ENCODE measurements around the gene JHY. TPM values are rescaled to one million over a fixed set of nuclear protein-coding genes. Genes with fewer than 3 reads are reported as not detected.
"Not testable (repeated sequence)": the region's sequence is repeated elsewhere in the genome, so short reads cannot be mapped to it uniquely, and the experiment has no call there.

The JHY gene
- total RNA-seq, 1 experiment from 2014 or later, result 2.6 TPM

DNA sequence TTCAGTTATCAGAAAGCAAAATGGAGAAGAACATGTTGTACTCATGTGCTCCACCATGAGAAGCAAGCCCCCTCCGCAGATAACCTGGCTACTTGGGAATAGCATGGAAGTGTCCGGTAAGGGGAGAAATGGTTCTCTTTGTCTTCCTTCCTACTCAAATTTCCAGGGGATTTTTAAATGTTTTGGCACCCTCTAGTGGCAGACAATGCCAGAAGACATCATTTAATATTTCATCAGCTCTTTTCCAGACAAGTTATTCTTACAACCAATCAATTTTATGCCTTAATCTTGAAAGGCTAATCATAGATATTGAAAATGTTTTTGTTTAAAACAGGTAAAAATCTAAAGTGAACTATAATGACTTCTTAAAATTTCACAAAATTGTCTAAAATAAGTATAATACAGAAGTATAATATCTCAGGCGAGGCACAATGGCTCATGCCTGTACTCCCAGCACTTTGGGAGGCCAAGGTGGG lies 28.6 kb upstream of the JHY start:
- peaks cover 16% of the 10 kb centered on the region for H3K4me1 ChIP-seq (replicated peaks)
- H3K36me3 ChIP-seq, result no peaks in the 10 kb centered on the region
- H3K27ac ChIP-seq, result no peak overlapping the region
- no peaks in the 10 kb centered on the region for H3K9me3 ChIP-seq (replicated peaks)
- no peaks in the 10 kb centered on the region for H3K27me3 ChIP-seq (replicated peaks)
- no peak overlapping the region for H3K4me3 ChIP-seq
- peak; percentile 32 to 50 for DNase-seq (ENCODE audit: low read depth in 1 of 2, low spot score in 2 of 2)

DNA sequence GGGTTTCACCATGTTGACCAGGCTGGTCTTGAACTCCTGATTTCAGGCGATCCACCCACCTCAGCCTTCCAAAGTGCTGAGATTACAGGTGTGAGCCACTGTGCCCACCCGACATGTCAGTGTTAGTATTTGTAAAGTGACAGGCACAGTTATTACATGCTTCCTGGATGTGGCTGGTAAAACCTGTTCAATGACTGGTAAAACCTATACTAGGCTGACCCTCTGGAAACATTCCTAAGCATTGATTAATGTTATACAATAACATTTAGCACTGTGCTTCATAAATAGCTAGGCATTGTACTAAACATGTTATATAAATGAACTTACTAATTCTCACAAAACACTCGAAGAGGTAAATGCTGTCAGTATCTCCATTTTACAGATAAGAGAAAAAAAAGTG lies 20.9 kb upstream of the JHY start:
- no peak overlapping the region for H3K27ac ChIP-seq
- no peak overlapping the region for H3K4me3 ChIP-seq
- no peaks in the 10 kb centered on the region; the same call in 1 of the 2 replicates for H3K4me1 ChIP-seq (replicated peaks)

DNA sequence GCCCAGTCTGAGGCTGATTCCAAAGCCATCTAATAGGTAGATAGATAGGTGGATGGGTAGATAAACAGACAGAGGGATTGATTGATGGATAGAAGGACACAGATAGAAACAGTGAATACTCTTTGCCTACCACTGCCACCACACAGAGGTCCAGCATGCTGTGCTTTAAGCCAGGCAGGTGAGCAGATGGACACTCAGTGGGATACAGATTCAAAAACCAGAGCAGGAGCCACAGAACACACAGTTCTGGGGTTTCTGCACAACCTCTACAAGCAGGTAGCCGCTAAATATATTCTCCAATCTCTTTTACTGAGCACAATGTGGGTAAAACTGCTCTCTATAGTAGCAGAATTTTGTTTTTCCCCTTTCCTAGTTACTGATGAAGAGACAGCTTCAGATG lies 20.5 kb upstream of the JHY start:
- Histone ChIP-seq H3K27me3 (replicated peaks) (no peaks in the 10 kb centered on the region), H3K27ac (no peak overlapping the region), H3K4me3 (no peak overlapping the region), H3K36me3 (no peaks in the 10 kb centered on the region), H3K4me1 (replicated peaks) (no peaks in the 10 kb centered on the region; the same call in 1 of the 2 replicates), H3K9me3 (replicated peaks) (no peaks in the 10 kb centered on the region)
- DNase-seq (ENCODE audit: low read depth in 1 of 2, low spot score in 2 of 2), result no peak

More for the DNA sequence above, 20.9 kb upstream of the JHY start:
- no peaks in the 10 kb centered on the region for H3K36me3 ChIP-seq
- no peaks in the 10 kb centered on the region for H3K9me3 ChIP-seq (replicated peaks)
- no peak for DNase-seq (ENCODE audit: low read depth in 1 of 2, low spot score in 2 of 2)
- no peaks in the 10 kb centered on the region for H3K27me3 ChIP-seq (replicated peaks)

DNA sequence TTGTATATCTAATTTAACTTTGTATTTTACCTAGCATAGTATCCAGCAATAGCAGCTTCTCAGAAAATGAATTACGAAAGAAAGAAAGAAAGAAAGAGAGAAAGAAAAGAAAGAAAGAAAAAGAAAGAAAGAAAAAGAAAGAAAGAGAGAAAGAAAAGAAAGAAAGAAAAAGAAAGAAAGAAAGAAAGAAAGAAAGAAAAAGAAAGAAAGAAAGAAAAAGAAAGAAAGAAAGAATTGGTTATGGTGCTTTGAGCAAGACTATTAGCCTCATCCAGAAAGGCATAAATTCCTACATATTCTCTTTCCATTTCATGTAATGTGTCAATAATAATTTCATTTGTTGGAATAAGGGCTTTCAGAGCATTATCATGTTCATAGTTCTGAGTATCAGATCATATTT lies 19.4 kb upstream of the JHY start:
- not testable (repeated sequence) for DNase-seq (ENCODE audit: low read depth in 1 of 2, low spot score in 2 of 2); H3K9me3 ChIP-seq (replicated peaks); H3K4me3 ChIP-seq; H3K4me1 ChIP-seq (replicated peaks); H3K27ac ChIP-seq; H3K27me3 ChIP-seq (replicated peaks); H3K36me3 ChIP-seq

DNA sequence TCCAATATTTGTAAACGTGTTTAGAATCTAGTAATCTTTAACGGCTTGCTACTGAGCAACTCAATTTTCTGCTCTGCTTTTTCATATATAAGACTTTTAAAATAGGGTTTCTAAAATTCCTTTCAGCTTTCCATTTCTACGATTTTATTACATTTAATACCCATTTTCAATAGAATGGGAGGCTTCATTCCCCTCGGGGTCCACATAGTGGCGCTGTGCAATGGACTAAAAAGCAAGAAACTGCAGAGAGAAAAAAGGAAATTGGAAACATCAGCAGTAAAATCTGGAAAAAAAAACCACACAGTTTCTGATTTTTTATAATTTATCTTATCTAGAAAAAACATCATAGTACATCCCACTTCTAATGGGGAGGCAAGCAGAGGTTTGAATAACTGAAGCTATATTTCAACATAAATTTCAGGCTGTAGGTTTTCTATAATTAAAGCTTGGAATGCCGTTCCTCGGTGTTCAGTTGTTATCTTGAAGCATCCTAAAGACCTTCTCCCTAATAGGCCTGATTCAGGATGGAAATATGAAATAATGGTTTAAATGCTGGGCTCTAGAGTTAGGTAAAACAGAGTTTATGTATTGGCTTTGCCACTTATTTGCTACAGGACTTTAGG lies 18.7 kb upstream of the JHY start:
- H3K36me3 ChIP-seq, result no peaks in the 10 kb centered on the region
- no peak overlapping the region for H3K4me3 ChIP-seq
- no peaks in the 10 kb centered on the region for H3K4me1 ChIP-seq (replicated peaks)
- H3K27ac ChIP-seq, result no peak overlapping the region
- peak in 1 of 2 experiments; percentile 9 for DNase-seq (ENCODE audit: low read depth in 1 of 2, low spot score in 2 of 2)
- no peaks in the 10 kb centered on the region for H3K27me3 ChIP-seq (replicated peaks)
- no peaks in the 10 kb centered on the region for H3K9me3 ChIP-seq (replicated peaks)

DNA sequence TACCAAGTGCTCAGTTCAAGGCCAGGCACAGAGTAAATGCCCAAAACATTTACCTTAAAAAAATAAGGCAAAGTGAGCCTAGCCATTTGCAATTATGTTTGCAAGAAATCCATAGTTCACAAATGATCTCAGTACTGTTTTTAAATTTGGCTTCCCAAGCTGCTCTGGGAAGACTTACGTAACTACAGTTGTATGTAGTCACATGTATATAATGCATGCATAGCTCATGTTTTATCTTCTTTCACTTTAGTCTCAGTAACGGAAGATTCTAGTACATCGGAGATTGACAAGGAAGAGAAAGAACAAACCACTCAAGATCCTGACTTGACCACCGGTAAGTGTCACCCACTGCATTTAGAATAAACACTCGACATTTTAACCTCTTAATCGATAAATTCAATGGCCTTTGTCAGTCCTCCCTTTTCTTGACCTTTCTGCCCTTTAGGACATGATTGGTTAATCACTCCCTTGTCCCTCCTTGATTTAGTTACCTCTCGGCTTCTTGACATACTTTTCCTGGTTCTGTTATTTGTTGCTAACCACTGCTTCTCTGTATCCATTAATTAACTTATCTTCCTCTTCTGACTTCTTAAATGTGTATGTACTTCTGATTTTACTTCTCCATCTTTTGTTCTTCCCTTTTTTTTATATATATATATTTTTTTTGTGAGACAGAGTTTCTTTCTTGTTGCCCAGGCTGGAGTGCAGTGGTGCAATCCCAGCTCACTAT lies 18.0 kb upstream of the JHY start:
- Histone ChIP-seq H3K27me3 (replicated peaks) (no peaks in the 10 kb centered on the region), H3K4me3 (no peak overlapping the region), H3K4me1 (replicated peaks) (no peaks in the 10 kb centered on the region), H3K27ac (no peak overlapping the region), H3K36me3 (no peaks in the 10 kb centered on the region), H3K9me3 (replicated peaks) (no peaks in the 10 kb centered on the region)
- DNase-seq (ENCODE audit: low read depth in 1 of 2, low spot score in 2 of 2), result no peak

DNA sequence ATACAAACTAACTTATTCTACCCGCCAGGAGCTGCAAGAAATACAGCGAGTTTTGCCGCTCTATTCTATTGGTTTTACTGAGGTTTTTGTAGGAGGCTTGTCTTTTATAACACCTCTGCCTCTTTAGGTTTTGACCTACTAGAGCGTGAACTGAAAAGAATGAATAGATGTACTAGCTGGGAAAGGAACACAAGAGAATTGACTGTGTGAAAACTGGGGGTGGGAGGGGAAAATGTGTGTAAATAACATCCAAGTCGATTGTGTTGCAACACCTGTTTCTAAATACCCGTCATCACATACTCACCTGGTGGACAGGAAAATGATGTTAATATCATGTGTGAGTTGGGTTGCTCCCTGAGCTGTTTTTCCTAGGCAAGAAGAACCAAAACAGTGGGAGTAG lies 12.9 kb upstream of the JHY start:
- no peaks in the 10 kb centered on the region for H3K27me3 ChIP-seq (replicated peaks)

DNA sequence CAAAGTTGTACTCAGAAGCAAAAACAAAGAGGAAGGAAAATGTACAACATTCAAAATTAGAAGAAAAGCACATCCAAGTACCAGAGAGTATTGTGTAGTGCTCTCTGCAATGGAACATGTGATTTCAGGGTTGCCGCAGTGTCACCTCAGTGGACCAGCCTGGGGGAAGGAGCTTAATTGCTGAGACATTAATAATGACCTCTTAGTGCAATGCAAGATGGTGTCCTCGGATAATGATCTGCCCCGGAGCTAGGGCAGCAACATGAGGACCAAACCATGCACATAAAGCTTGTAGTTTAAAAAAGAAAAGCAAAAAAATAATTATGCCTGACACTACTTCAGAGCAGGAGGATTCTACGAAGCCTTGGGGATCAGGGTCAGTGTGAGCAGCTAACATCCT lies 11.3 kb upstream of the JHY start:
- Histone ChIP-seq H3K4me3 (no peak overlapping the region), H3K27ac (no peak overlapping the region), H3K4me1 (replicated peaks) (no peaks in the 10 kb centered on the region), H3K36me3 (no peaks in the 10 kb centered on the region), H3K9me3 (replicated peaks) (no peaks in the 10 kb centered on the region), H3K27me3 (replicated peaks) (no peaks in the 10 kb centered on the region)
- no peak for DNase-seq (ENCODE audit: low read depth in 1 of 2, low spot score in 2 of 2)

More for the DNA sequence above, 12.9 kb upstream of the JHY start:
- no peaks in the 10 kb centered on the region for H3K4me1 ChIP-seq (replicated peaks)
- H3K27ac ChIP-seq, result no peak overlapping the region
- H3K36me3 ChIP-seq, result no peaks in the 10 kb centered on the region
- DNase-seq (ENCODE audit: low read depth in 1 of 2, low spot score in 2 of 2), result no peak
- no peak overlapping the region for H3K4me3 ChIP-seq
- no peaks in the 10 kb centered on the region for H3K9me3 ChIP-seq (replicated peaks)

DNA sequence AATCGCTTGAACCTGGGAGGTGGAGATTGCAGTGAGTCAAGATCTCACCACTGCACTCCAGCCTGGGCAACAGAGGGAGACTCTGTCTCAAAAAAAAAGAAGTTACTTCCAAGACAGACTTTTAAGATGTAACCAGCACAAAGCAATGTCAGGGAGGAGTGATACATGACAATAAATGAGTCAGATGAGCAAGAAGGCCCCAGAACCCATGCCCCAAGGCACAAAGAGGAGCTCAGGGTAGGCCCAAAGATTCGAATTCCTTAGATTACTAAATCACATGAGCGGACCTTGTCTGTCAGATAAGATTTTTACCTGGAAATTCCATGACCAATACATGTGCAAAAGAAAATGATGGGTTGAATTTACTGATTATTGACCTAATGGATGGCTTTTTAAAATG lies 10.5 kb upstream of the JHY start:
- no peaks in the 10 kb centered on the region for H3K9me3 ChIP-seq (replicated peaks)
- H3K36me3 ChIP-seq, result no peaks in the 10 kb centered on the region
- H3K4me1 ChIP-seq (replicated peaks), result no peaks in the 10 kb centered on the region
- H3K27ac ChIP-seq, result no peak overlapping the region
- H3K27me3 ChIP-seq (replicated peaks), result no peaks in the 10 kb centered on the region
- no peak overlapping the region for H3K4me3 ChIP-seq
- no peak for DNase-seq (ENCODE audit: low read depth in 1 of 2, low spot score in 2 of 2)

DNA sequence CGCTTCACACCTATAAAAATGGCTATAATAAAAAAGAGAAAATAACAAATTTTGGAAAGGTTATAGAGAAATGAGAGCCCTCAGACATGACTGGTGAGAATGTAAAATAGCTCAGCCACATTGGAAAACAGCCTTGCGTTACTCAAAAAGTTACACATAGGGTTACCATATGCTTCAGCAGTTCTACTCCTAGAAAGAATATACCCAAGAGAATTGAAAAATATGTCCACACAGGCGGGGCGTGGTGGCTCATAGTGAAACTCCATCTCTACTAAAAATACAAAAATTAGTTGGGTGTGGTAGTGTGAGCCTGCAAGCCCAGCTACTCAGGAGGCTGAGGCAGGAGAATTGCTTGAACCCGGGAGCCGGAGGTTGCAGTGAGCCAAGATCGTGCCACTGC lies 7.6 kb upstream of the JHY start:
- no peak overlapping the region for H3K4me3 ChIP-seq
- H3K27ac ChIP-seq, result no peak overlapping the region
- no peaks in the 10 kb centered on the region for H3K27me3 ChIP-seq (replicated peaks)
- H3K4me1 ChIP-seq (replicated peaks), result no peaks in the 10 kb centered on the region
- no peak for DNase-seq (ENCODE audit: low read depth in 1 of 2, low spot score in 2 of 2)
- H3K9me3 ChIP-seq (replicated peaks), result no peaks in the 10 kb centered on the region
- no peaks in the 10 kb centered on the region for H3K36me3 ChIP-seq

DNA sequence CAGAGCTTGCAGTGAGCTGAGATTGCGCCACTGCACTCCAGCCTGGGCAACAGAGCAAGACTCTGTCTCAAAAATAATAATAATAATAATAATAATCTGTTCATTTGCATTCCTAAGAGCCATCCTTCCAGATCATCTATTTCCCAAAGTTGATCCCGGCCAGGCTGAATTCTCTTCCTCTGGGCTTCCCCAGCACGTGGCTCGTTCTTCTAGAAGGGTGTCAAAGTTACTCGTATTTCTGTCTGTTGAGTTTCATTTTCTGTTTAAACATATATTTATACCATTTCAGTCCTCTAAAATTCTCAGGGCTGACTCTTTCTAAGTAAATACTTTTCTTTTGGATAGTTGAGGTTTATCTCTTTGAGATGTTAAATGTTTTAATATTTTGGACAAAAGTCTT lies 4.8 kb upstream of the JHY start:
- no peaks in the 10 kb centered on the region for H3K9me3 ChIP-seq (replicated peaks)
- no peaks in the 10 kb centered on the region for H3K27me3 ChIP-seq (replicated peaks)
- H3K36me3 ChIP-seq, result no peaks in the 10 kb centered on the region
- DNase-seq (ENCODE audit: low read depth in 1 of 2, low spot score in 2 of 2), result no peak
- no peak overlapping the region for H3K27ac ChIP-seq
- no peak overlapping the region for H3K4me3 ChIP-seq
- peaks cover 5% of the 10 kb centered on the region; the same call in 1 of the 2 replicates for H3K4me1 ChIP-seq (replicated peaks)

DNA sequence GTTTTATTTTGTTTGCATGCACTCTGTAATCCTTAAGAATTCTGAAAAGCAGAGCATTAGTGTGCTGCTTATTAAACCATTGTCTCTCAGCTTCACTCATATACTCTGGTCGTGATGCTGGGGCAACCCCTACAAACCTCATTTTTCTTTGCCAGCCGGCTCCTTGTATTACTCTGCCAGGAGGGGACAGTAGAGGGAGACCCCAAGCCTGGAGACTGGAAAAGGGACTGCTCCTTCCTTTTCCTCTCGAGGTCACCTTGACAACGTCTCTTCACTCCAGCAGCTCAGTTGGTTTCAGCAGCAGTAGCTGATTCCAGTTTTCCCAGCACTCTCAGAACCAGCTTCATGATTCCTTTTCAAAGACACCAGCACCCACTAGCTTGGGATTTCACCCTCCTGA lies 2.8 kb upstream of the JHY start:
- no peak for DNase-seq (ENCODE audit: low read depth in 1 of 2, low spot score in 2 of 2)
- no peaks in the 10 kb centered on the region for H3K9me3 ChIP-seq (replicated peaks)
- peaks cover 11% of the 10 kb centered on the region; the same call in 1 of the 2 replicates for H3K4me1 ChIP-seq (replicated peaks)
- no peaks in the 10 kb centered on the region for H3K27me3 ChIP-seq (replicated peaks)
- H3K4me3 ChIP-seq, result no peak overlapping the region
- no peak overlapping the region for H3K27ac ChIP-seq
- H3K36me3 ChIP-seq, result no peaks in the 10 kb centered on the region

DNA sequence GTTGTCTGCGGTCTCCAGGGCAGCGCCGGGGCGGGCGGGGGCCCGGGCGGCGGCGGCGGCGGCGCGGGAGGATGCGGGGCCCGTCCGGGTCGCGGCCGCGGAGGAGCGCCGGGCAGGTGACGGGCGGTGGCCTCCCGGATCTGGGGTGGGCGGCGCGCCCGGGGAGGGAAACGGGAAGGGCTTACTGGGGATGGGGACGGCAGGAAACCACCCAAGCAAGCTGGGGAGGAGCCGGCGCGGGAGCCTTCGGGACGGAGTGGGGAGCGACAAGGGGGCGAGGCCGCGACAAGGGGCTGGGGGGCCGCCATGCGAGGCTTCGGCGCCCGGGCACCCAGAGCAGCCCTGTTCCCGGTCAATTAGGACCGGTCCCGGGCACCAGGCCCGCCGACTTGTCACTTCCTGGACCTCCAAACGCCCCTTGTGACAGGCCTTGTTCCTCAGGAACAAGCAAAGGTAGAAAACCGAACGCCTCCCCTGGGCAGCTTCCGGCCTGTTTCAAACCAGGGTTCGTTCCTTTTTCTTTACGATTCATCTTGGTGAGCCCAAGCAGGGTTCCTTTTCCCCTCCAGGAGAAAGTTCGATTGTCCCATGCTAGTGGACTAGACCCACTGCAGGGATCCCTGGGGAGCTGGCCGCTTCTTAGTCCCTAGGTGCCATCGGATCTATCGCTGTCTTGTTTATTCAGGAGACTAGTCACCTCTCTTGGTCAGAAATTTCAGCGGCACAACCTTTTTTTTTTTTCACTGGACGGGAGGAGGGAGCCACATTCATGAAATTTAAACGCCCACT lies 492 bp downstream of the JHY start:
- peak; percentile 40 to 66 for DNase-seq (ENCODE audit: low read depth in 1 of 2, low spot score in 2 of 2)
- Histone ChIP-seq H3K4me1 (replicated peaks) (peaks cover 11% of the 10 kb centered on the region; the same call in 1 of the 2 replicates), H3K27ac (peak overlapping the region; percentile 89), H3K36me3 (no peaks in the 10 kb centered on the region), H3K9me3 (replicated peaks) (no peaks in the 10 kb centered on the region), H3K27me3 (replicated peaks) (no peaks in the 10 kb centered on the region), H3K4me3 (peak overlapping the region; percentile 55)

DNA sequence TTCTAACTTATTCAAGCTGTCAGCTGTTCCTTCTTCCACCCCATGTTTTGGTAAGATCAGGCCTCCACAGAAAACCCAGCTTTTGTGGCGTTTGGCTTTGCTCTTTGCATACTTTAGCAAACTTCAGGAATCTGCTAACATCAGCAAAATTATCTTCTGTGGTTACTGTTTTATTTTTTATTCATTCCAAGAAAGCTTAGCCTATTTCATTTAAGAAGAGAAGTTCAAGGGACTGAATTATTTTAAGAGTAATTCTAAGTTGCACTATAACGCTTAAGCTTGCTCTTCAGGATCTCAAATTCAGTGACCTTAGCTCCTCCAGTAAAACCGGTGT lies 1.1 kb downstream of the JHY start:
- H3K9me3 ChIP-seq (replicated peaks), result no peaks in the 10 kb centered on the region
- peaks cover 11% of the 10 kb centered on the region; the same call in 1 of the 2 replicates for H3K4me1 ChIP-seq (replicated peaks)
- peak overlapping the region; percentile 89 for H3K27ac ChIP-seq
- H3K4me3 ChIP-seq, result peak overlapping the region; percentile 55
- peak in 1 of 2 experiments; percentile 40 for DNase-seq (ENCODE audit: low read depth in 1 of 2, low spot score in 2 of 2)
- no peaks in the 10 kb centered on the region for H3K36me3 ChIP-seq
- no peaks in the 10 kb centered on the region for H3K27me3 ChIP-seq (replicated peaks)

All from SJSA1 (cell line).